NCI-H2107 treated with DMSO at 0.1 percent for 48 hours (cell line): ENCODE measurements around the gene EEFSEC.

ENCODE experiments used
- DNase-seq: peaks from one replicate; lab custom pipeline; 2025; ENCODE audit not compliant: unreplicated experiment; lab: John Stamatoyannopoulos, UW

EEFSEC gene

GRCh38 chr3:128383316-128384235 is 230.3 kb downstream of the EEFSEC start:
- DNase-seq: no peak

- DNase-seq: no peak
These were observed 232.0 kb downstream of the EEFSEC start for GRCh38 chr3:128385080-128385832.

- DNase-seq: no peak
These were observed 235.7 kb downstream of the EEFSEC start for GRCh38 chr3:128388932-128389331.

GRCh38 chr3:128390867-128391266 is 237.6 kb downstream of the EEFSEC start:
- no peak for DNase-seq

- DNase-seq: no peak
These were observed 238.7 kb downstream of the EEFSEC start for GRCh38 chr3:128392021-128392420.

GRCh38 chr3:128392818-128393544 is 239.7 kb downstream of the EEFSEC start:
- DNase-seq: no peak

- no peak for DNase-seq
These were observed 240.8 kb downstream of the EEFSEC start for GRCh38 chr3:128394033-128394432.

GRCh38 chr3:128395046-128395445 is 241.8 kb downstream of the EEFSEC start:
- DNase-seq: no peak

- no peak for DNase-seq
These were observed 242.3 kb downstream of the EEFSEC start for GRCh38 chr3:128395500-128396162.

GRCh38 chr3:128397484-128397883 is 244.2 kb downstream of the EEFSEC start:
- DNase-seq: no peak

- DNase-seq: no peak
These were observed 245.3 kb downstream of the EEFSEC start for GRCh38 chr3:128398586-128398985.

GRCh38 chr3:128399221-128399915 is 246.1 kb downstream of the EEFSEC start:
- no peak for DNase-seq

GRCh38 chr3:128400671-128401070 is 247.4 kb downstream of the EEFSEC start:
- DNase-seq: no peak

GRCh38 chr3:128402319-128402718 is 249.0 kb downstream of the EEFSEC start:
- DNase-seq: no peak

GRCh38 chr3:128402998-128403397 is 249.7 kb downstream of the EEFSEC start:
- DNase-seq: no peak

GRCh38 chr3:128404276-128405068 is 251.2 kb downstream of the EEFSEC start:
- DNase-seq: no peak

- no peak for DNase-seq
These were observed 252.4 kb downstream of the EEFSEC start for GRCh38 chr3:128405554-128406277.

- no peak for DNase-seq
These were observed 254.0 kb downstream of the EEFSEC start for GRCh38 chr3:128407247-128407646.
